Left hindlimb (tissue), 1 donor: ENCODE data around the gene LTA4H.

Source experiments
- DNase-seq: peaks from one replicate; pipeline ENCODE4 v3.0.0-alpha.2; 2018

The LTA4H gene

DNA sequence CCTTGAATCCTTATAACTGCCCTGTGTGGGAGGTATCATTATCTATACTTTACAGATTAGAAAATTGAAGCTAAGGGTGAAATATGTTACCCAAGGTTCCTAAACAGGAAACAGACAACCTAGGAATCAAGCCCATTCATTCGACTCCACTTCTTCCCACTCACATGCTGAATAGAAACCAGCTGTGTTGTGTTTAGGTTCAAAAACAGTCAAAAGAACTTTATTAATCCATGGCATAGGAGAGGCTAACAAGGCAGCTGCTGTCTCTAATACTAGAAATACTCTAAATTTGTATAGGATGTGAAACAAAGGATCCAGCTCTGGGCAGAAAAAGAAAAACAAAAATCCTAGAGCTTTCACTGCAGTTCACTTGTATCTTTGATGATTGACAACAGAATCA is 82.4 kb downstream of the LTA4H start:
- no peak for DNase-seq

DNA sequence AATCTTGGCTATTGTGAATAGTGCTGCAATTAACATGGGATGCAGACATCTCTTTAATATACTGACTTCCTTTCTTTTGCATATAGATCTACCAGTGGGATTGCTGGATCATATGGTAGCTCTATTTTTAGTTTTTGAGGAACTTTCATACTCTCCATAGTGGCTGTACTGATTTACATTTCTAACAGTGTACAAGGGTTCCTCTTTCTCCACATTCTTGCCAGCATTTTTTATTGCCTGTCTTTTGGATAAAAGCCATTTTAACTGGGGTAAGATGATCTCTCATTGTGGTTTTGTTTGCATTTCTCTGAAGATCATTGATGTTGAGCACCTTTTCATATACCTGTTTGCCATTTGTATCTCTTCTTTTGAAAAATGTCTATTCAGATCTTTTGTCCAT is 83.9 kb downstream of the LTA4H start:
- no peak for DNase-seq
